HepG2 (cell line): ENCODE measurements around the gene SLC25A11. TPM values are rescaled to one million over a fixed set of nuclear protein-coding genes. Genes with fewer than 3 reads are reported as not detected.

Experiments
- ASH2L ChIP-seq: fragments of 300-600, 200-600 bp; sonication (generic); IDR thresholded peaks from 2 replicates; pipeline ENCODE4 v1.7.0; 2017; ENCODE audit warnings: low read depth, mild to moderate bottlenecking, moderate library complexity, mixed read lengths, low read length; ENCODE audit not compliant: insufficient read length
- CEBPG ChIP-seq: IDR thresholded peaks from 2 replicates; pipeline ENCODE4 v1.6.1; 2016
- ESRRA ChIP-seq: sonication (generic); formaldehyde crosslinking; IDR thresholded peaks from 2 replicates; pipeline ENCODE4 v1.5.1; 2020; ENCODE audit warnings: mild to moderate bottlenecking, low read depth, missing genetic modification reagents
- FOXC1 ChIP-seq: sonication (generic); formaldehyde crosslinking; IDR thresholded peaks from 2 replicates; pipeline ENCODE4 v1.8.0; 2022; ENCODE audit warnings: mild to moderate bottlenecking, missing genetic modification reagents, borderline replicate concordance
- GATA4 ChIP-seq: sonication (generic); IDR thresholded peaks from 2 replicates; pipeline ENCODE4 v1.6.1; 2016; ENCODE audit warnings: antibody characterized with exemption, low read depth, borderline replicate concordance
- JUND ChIP-seq: sonication (generic); formaldehyde crosslinking; IDR thresholded peaks from 2 replicates; pipeline ENCODE4 v1.8.0; 2022; ENCODE audit warnings: mild to moderate bottlenecking, missing genetic modification reagents
- KAT8 ChIP-seq: IDR thresholded peaks from 2 replicates; pipeline ENCODE4 v1.6.1; 2016; ENCODE audit warnings: missing genetic modification reagents, missing compliant biosample characterization
- KMT2A ChIP-seq: sonication (generic); formaldehyde crosslinking; IDR thresholded peaks from 2 replicates; pipeline ENCODE4 v1.4.0; 2020; ENCODE audit warnings: missing genetic modification reagents
- POLR2A ChIP-seq, 2 experiments: IDR thresholded peaks; 2 replicates each; pipeline ENCODE4 v1.6.1; 2011; ENCODE audit warnings: low read depth in 2 of 2, low read length in 2 of 2, mild to moderate bottlenecking in 1 of 2, moderate library complexity in 1 of 2; ENCODE audit not compliant: insufficient read depth in 1 of 2
- SAP130 ChIP-seq: IDR thresholded peaks from 2 replicates; pipeline ENCODE4 v1.6.1; 2016; ENCODE audit warnings: low read depth
- SIX1 ChIP-seq: sonication (generic); formaldehyde crosslinking; IDR thresholded peaks from 2 replicates; pipeline ENCODE4 v1.4.0; 2020; ENCODE audit warnings: missing genetic modification reagents, borderline replicate concordance
- SMAD1 ChIP-seq: sonication (generic); formaldehyde crosslinking; IDR thresholded peaks from 2 replicates; pipeline ENCODE4 v1.4.0; 2020; ENCODE audit warnings: missing genetic modification reagents, low read depth, mild to moderate bottlenecking, borderline replicate concordance
- STAG1 ChIP-seq: sonication (generic); formaldehyde crosslinking; IDR thresholded peaks from 2 replicates; pipeline ENCODE4 v1.4.0; 2020; ENCODE audit warnings: missing genetic modification reagents
- TAF15 ChIP-seq: fragments of 200-400 bp; formaldehyde crosslinking; IDR thresholded peaks from one replicate; pipeline ENCODE4 v1.6.1; 2018; ENCODE audit warnings: mild to moderate bottlenecking, low read depth, low read length; ENCODE audit not compliant: poor library complexity, severe bottlenecking
- ZFP36L2 ChIP-seq: sonication (generic); formaldehyde crosslinking; IDR thresholded peaks from 2 replicates; pipeline ENCODE4 v1.4.0; 2020; ENCODE audit warnings: missing genetic modification reagents
- ZFX ChIP-seq: sonication (generic); formaldehyde crosslinking; IDR thresholded peaks from 2 replicates; pipeline ENCODE4 v1.4.0; 2020; ENCODE audit warnings: mild to moderate bottlenecking, low read depth, missing genetic modification reagents, moderate library complexity
- ZFY ChIP-seq: sonication (generic); formaldehyde crosslinking; IDR thresholded peaks from 2 replicates; pipeline ENCODE4 v1.4.0; 2020; ENCODE audit warnings: missing genetic modification reagents
- ZNF121 ChIP-seq: sonication (generic); formaldehyde crosslinking; IDR thresholded peaks from 2 replicates; pipeline ENCODE4 v1.5.0; 2020; ENCODE audit warnings: mild to moderate bottlenecking, missing genetic modification reagents
- ZNF136 ChIP-seq: sonication (generic); formaldehyde crosslinking; IDR thresholded peaks from 2 replicates; pipeline ENCODE4 v1.8.1; 2022; ENCODE audit warnings: low read depth, mild to moderate bottlenecking, moderate library complexity, missing genetic modification reagents
- ZNF207 ChIP-seq: fragments of 450-650 bp; IDR thresholded peaks from 2 replicates; pipeline ENCODE4 v1.6.1; 2016; ENCODE audit warnings: antibody characterized with exemption, borderline replicate concordance
- ZNF563 ChIP-seq: sonication (generic); formaldehyde crosslinking; IDR thresholded peaks from 2 replicates; pipeline ENCODE4 v1.8.0; 2022; ENCODE audit warnings: mild to moderate bottlenecking, moderate library complexity, missing genetic modification reagents
- ZNF773 ChIP-seq: sonication (generic); formaldehyde crosslinking; IDR thresholded peaks from 2 replicates; pipeline ENCODE4 v1.4.0; 2020; ENCODE audit warnings: missing genetic modification reagents, borderline replicate concordance
- polyA plus RNA-seq, 8 experiments: library from polyadenylated mRNA; depleted of rRNA in 3 of 8; stranded (reverse) in 7 of 8; unstranded in 1 of 8; fragments of >200 nt; fragmentation: Illumina TruSeq in 4 of 8; extraction: Trizol in 4 of 8; gene quantifications; 2 replicates each; pipeline versions ENCODE4 v1.2.1 to v1.2.3, GENCODE V29; 2011 to 2016; ENCODE audit warnings: low read depth in 4 of 8, missing spikeins in 1 of 8, mixed read lengths in 1 of 8; ENCODE audit not compliant: insufficient read depth in 1 of 8
- total RNA-seq, 5 experiments: library from RNA; depleted of rRNA; stranded (reverse); fragments of >200 nt; fragmentation: Illumina TruSeq; extraction: Trizol; gene quantifications; 2 replicates each; pipeline ENCODE4 v1.2.3, GENCODE V29; 2016; ENCODE audit warnings: low read depth in 1 of 5
- TF ChIP-seq, protein P1 (sequence below): sonication (generic); formaldehyde crosslinking; IDR thresholded peaks from 2 replicates; pipeline ENCODE4 v1.4.0; 2020; ENCODE audit warnings: missing genetic modification reagents, mild to moderate bottlenecking, borderline replicate concordance
- TF ChIP-seq, protein P2 (sequence below): IDR thresholded peaks from 2 replicates; pipeline ENCODE4 v1.6.1; 2016; ENCODE audit warnings: low read depth, control low read depth
- TF ChIP-seq, protein P3 (sequence below): IDR thresholded peaks from 2 replicates; pipeline ENCODE4 v1.4.0; 2020; ENCODE audit warnings: mild to moderate bottlenecking, missing genetic modification reagents

Gene SLC25A11
- total and polyA plus RNA-seq, 2 of the 13 experiments (the other 11 are each of a cell fraction or from before 2014, with no cell fraction given): 35.4 to 47.2 TPM

DNA sequence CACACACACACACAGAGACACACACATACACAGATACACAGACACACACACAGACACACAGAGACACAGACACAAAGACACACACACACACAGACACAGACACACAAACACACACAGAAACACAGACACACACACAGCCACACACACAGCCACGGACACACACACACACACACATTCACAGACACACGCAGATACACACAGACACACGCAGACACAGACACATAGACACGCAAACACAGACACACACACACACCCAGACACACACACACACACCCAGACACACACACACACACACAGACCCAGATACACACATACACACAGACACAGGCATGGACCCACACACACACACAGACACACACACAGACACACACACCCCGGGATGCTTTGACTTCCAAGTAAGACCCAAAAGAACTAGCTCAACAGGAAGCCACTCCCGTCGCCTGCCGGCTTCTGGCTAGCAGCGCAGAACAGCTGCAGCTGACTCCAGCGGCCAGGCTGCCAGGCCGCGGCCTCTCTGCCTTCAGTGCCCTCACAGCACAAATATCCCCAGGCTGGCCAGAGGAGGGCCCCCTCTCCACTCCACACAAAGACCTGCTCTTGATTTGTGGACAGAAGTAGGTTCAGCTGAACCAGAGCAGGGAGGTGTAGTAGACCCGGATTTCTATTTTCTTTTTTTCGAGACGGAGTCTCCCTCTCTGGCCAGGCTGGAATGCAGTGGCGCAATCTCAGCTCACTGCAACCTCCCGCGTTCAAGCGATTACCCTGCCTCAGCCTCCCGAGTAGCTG lies 30.9 kb downstream of the SLC25A11 start (continued):
- TF ChIP-seq, protein P1, sequence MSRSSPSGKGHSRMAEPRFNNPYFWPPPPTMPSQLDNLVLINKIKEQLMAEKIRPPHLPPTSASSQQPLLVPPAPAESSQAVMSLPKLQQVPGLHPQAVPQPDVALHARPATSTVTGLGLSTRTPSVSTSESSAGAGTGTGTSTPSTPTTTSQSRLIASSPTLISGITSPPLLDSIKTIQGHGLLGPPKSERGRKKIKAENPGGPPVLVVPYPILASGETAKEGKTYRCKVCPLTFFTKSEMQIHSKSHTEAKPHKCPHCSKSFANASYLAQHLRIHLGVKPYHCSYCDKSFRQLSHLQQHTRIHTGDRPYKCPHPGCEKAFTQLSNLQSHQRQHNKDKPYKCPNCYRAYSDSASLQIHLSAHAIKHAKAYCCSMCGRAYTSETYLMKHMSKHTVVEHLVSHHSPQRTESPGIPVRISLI (CRISPR knock-in tag): peak; percentile 31; the same call in 1 of the 2 replicates
- TF ChIP-seq SAP130 (CRISPR knock-in tag) (peak; percentile 81), TAF15 (no peak), GATA4 (no peak), ASH2L (peak; percentile 14), ZNF773 (CRISPR knock-in tag) (no peak), KMT2A (CRISPR knock-in tag) (0 out of 2 replicates have a peak, but pooled peaks have one; percentile 7), ZFP36L2 (CRISPR knock-in tag) (no peak), CEBPG (CRISPR knock-in tag) (peak; percentile 86), SMAD1 (CRISPR knock-in tag) (peak; percentile 37; the same call in 1 of the 2 replicates), JUND (no peak; the same call in 1 of the 2 replicates), ZFY (CRISPR knock-in tag) (peak; percentile 60), POLR2A (IDR thresholded peaks at IDR 0.05; ENCODE audit: insufficient read depth in 1 of 2, low read depth in 2 of 2, low read length in 2 of 2) (peak in 1 of 2 experiments; percentile 43; a peak in 1 of 4 replicates), ZNF563 (peak; percentile 49), FOXC1 (CRISPR knock-in tag) (no peak; the same call in 1 of the 2 replicates), ZNF207 (peak; percentile 85; the same call in 1 of the 2 replicates), SIX1 (no peak), ZNF121 (CRISPR knock-in tag) (peak; percentile 70), ZNF136 (0 out of 2 replicates have a peak, but pooled peaks have one; percentile 13), KAT8 (CRISPR knock-in tag) (peak; percentile 64), ESRRA (CRISPR knock-in tag) (peak; percentile 30; the same call in 1 of the 2 replicates), ZFX (CRISPR knock-in tag) (peak; percentile 62; the same call in 1 of the 2 replicates), STAG1 (CRISPR knock-in tag) (peak; percentile 85)
- TF ChIP-seq, protein P2, sequence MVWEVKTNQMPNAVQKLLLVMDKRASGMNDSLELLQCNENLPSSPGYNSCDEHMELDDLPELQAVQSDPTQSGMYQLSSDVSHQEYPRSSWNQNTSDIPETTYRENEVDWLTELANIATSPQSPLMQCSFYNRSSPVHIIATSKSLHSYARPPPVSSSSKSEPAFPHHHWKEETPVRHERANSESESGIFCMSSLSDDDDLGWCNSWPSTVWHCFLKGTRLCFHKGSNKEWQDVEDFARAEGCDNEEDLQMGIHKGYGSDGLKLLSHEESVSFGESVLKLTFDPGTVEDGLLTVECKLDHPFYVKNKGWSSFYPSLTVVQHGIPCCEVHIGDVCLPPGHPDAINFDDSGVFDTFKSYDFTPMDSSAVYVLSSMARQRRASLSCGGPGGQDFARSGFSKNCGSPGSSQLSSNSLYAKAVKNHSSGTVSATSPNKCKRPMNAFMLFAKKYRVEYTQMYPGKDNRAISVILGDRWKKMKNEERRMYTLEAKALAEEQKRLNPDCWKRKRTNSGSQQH: peak; percentile 35; the same call in 1 of the 2 replicates
- TF ChIP-seq, protein P3, sequence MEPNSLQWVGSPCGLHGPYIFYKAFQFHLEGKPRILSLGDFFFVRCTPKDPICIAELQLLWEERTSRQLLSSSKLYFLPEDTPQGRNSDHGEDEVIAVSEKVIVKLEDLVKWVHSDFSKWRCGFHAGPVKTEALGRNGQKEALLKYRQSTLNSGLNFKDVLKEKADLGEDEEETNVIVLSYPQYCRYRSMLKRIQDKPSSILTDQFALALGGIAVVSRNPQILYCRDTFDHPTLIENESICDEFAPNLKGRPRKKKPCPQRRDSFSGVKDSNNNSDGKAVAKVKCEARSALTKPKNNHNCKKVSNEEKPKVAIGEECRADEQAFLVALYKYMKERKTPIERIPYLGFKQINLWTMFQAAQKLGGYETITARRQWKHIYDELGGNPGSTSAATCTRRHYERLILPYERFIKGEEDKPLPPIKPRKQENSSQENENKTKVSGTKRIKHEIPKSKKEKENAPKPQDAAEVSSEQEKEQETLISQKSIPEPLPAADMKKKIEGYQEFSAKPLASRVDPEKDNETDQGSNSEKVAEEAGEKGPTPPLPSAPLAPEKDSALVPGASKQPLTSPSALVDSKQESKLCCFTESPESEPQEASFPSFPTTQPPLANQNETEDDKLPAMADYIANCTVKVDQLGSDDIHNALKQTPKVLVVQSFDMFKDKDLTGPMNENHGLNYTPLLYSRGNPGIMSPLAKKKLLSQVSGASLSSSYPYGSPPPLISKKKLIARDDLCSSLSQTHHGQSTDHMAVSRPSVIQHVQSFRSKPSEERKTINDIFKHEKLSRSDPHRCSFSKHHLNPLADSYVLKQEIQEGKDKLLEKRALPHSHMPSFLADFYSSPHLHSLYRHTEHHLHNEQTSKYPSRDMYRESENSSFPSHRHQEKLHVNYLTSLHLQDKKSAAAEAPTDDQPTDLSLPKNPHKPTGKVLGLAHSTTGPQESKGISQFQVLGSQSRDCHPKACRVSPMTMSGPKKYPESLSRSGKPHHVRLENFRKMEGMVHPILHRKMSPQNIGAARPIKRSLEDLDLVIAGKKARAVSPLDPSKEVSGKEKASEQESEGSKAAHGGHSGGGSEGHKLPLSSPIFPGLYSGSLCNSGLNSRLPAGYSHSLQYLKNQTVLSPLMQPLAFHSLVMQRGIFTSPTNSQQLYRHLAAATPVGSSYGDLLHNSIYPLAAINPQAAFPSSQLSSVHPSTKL: peak; percentile 38
